SKM-1 treated with dmso at 0.1 percent for 144 hours (cell line): ENCODE results near the gene FER1L5.

Source experiments
- DNase-seq: peaks from one replicate; lab custom pipeline; 2025; ENCODE audit not compliant: unreplicated experiment; lab: John Stamatoyannopoulos, UW

The FER1L5 gene

DNA sequence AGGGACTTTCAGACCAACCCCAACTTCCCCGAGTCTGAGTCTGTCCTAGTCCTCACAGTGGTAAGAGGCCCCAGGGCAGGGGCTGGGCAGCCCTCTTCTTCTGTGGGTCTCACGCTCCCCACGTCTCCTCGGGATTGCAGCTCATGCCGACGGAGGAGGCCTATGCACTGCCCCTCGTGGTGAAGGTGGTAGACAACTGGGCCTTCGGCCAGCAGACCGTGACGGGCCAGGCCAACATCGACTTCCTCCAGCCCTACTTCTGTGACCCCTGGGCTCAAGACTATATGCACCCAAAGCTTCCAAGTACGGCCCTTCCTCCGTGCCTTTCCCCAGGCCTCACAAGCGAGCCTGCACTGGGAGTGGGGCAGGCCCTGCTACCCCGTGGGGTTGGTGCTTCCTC is 53.0 kb downstream of the FER1L5 start:
- no peak for DNase-seq

DNA sequence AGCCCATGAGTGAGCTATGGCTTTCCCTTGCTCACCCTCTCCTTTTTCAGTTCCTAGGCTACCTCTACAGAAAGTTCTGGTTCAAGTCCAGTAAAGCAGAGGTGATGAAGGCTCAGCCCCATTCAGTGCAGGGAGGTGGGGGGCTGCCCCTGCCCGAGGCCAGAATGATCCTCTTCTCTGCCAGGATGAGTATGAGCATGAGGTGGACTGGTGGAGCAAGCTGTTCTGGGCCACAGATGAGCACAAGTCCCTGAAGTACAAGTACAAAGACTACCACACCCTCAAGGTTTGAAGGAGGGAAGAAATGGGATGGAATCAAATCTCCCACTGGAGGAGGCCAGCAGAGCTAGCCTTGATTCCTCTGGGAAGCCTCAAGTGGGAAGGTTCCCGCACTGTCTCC is 54.9 kb downstream of the FER1L5 start:
- no peak for DNase-seq

- no peak for DNase-seq
These were observed 55.8 kb downstream of the FER1L5 start for GRCh38 chr2:96698221-96698861.

DNA sequence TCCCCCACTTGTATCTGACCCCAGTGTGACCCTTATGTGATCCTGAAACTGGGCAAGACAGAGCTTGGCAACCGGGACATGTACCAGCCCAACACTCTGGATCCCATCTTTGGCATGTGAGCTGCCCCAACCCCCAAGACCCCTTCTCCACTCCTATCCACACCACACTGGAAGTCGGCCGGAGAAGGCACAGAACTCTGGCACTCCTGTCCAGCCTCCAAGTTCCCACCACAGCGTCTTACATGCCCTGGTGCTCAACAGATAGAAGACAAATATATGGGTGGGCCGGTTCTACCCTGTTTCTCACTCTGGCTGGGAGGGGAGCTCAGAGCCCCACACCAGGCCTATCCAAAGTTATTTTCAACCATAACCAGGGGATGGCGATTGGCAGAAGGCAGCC is 56.5 kb downstream of the FER1L5 start:
- DNase-seq = no peak

DNA sequence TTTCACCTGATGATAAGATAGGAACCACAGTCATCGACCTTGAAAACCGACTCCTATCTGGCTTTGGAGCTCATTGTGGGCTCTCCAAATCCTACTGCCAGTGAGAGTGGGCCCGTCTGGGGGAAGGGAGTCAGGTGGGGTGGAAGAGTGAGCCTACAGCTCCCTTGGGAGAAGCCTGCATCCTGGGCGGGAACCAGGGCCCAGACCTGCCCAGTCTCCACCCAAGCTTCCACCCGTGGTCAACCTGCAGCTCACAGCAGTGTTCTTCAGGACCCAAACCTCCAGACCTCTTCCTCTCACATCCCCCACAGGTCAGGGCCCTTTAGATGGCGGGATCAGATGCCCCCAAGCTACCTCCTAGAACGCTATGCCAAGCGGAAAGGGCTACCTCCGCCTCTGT is 57.1 kb downstream of the FER1L5 start:
- no peak for DNase-seq

DNA sequence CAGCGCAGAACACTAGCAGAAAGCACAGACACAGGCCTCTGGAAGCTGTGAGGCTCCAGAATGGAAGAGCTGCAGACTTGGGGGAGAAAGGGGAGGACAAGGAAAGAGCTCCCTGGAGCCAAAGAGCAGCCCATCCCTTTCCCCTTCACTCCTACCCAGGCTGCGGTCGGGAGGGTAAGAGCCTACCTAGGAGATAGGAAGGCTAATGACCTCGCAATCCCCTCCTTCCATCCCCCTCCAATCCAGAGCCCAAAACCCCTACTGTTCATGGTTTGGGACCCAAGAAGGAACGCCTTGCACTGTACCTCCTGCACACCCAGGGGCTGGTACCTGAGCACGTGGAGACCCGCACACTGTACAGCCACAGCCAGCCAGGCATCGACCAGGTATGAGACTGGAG is 57.5 kb downstream of the FER1L5 start:
- DNase-seq = no peak

- no peak for DNase-seq
These were observed 59.1 kb downstream of the FER1L5 start for GRCh38 chr2:96701636-96702035.

DNA sequence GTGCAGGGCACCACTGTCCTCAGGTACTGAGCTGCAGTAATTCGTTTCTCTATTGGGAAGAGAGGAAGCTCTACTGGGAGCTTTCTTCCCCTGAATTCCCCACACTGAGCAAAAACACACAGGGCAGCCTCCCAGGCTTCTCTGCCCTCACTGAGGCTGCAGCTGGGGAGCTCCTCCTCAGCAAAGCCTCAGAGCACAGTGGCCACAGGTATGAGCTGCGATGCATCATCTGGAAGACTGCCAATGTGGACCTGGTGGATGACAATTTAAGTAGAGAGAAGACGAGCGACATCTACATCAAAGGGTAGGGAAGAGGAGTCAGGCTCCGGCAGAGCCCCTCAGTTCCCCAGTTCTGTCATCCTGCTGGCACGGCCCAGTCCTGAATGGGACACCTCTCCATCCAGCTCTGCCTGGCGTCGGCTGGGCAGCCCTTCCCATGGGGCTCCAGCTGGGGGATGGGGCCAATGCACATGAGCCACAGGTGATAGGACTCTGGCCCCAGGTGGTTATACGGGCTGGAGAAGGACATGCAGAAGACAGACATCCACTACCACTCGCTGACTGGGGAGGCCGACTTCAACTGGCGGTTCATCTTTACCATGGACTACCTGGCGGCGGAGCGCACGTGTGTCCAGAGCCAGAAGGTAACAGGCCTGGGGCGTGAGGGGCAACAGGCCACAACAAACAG is 59.7 kb downstream of the FER1L5 start:
- DNase-seq = no peak

DNA sequence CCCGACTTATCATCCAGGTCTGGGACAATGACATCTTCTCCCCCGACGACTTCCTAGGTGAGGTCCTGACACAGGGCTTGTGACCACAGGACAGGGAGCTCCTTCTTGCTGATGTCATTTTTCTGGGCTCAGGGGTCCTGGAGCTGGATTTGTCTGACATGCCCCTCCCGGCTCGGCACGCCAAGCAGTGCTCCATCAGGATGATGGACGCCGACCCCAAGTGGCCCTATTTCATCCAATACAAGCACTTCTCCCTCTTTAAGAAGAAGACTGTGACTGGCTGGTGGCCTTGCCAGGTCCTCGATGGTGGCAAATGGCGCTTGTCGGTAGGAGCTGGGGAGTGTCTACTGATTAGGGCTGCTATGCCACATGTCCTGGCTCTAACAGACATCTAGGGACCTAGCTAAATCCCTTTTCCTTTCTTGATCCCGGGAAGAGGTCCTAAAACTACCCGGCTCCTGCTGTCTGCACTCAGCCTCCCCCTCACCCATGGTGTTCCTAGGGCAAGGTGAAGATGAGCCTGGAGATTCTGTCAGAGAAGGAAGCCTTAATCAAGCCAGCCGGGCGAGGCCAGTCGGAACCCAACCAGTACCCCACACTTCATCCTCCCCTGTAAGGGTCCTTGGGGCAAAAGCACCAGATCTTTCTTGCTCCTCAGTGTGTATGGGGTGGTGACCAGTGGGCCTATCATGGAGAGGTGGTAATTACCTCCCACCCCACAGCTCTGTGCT is 60.6 kb downstream of the FER1L5 start:
- no peak for DNase-seq

DNA sequence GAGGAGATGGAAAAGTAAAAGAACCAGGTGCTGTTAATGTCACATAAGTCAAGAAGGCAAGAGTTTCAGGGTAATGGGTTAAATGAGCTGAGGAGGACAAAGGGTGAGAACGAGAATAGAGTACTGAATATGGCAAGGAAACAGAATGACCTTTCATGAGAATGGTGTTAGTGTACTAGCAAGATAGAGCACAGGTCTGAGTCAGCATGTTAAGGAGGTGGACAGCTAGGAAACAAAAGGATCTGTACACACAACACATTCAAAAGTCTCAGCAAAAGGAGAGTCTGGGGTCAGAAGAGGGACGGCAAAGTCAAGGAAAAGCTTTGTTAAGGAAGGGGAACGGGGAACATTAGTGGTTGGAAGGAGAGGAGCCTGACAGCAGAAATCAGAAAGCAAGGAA is 68.4 kb downstream of the FER1L5 start:
- DNase-seq = no peak

- DNase-seq = no peak
These were observed 73.1 kb downstream of the FER1L5 start for GRCh38 chr2:96715658-96716057.

GRCh38 chr2:96716388-96716787 is 73.8 kb downstream of the FER1L5 start:
- DNase-seq = no peak

DNA sequence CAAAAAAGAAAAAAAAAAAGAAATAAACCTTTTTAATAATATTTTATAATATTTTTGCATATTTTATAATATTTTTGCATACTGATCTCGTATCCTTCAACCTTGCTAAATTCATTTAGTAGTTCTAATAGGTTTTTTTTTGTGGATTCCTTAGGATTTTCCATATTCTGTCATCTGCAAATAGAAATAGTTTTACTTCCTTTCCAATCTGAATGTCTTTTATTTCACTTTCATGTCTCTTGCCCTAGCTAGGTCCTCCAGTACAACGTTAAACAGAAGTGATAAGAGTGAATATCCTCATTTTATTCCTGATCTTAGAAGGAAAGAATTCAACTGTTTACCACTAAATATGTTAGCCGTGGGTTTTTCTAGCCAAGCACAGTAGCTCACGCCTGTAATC is 83.6 kb downstream of the FER1L5 start:
- no peak for DNase-seq

- DNase-seq = peak; percentile 7
These were observed 84.9 kb downstream of the FER1L5 start for GRCh38 chr2:96727431-96727830.

DNA sequence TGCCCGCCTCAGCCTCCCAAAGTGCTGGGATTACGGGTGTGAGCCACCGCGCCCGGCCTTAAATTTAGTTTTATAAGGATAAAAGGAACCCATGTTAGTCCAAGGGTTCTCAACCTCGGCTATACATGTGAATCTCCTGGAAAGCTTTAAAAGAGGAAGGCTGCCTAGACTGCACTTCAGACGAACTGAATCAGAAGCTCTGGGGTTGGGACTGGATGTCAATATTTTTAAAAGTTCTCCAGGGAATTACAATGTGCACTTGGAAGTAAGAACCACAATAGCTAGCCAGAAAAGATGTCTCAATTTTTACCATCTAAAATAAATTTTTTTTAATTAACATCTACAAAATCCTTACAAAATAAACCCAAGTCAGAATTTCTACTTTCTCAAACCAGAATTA is 87.2 kb downstream of the FER1L5 start:
- no peak for DNase-seq

DNA sequence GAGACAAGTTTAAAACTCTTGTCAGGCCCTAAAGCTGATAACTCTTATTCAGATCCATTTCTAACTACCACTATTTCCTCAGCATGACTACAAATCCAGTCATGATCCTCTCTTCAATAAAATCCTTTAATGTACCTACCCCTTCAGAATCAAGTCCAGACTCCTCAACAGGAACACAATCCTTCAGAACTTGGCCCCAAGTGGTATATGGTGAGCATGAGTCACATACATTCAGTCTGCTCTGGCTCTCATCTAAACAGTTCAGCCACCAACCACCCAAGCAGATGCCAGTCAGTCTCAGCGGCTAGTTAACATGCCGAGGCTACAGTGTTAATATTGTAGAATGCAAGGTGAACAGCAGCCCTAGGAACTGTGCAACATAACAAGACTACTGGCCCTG is 87.6 kb downstream of the FER1L5 start:
- DNase-seq = no peak

DNA sequence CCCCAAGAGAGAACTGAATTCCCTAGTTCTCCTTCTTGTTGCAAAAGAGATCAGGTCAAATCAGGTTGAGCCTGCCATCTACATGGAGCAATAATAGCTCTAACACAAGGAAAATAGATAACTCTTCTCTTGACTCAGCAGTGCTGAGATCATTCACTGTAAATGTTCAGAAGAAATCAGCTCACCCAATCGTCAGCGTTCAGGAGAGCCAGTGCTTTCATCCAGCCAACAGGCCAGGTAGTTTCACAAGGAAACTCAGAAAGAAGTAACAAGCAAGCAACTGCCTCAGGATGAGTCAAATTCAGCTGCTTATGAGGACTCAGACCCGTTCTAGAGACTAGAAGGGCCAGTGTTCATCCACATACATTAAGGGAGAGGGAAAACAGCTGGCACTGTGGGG is 91.4 kb downstream of the FER1L5 start:
- DNase-seq = no peak

DNA sequence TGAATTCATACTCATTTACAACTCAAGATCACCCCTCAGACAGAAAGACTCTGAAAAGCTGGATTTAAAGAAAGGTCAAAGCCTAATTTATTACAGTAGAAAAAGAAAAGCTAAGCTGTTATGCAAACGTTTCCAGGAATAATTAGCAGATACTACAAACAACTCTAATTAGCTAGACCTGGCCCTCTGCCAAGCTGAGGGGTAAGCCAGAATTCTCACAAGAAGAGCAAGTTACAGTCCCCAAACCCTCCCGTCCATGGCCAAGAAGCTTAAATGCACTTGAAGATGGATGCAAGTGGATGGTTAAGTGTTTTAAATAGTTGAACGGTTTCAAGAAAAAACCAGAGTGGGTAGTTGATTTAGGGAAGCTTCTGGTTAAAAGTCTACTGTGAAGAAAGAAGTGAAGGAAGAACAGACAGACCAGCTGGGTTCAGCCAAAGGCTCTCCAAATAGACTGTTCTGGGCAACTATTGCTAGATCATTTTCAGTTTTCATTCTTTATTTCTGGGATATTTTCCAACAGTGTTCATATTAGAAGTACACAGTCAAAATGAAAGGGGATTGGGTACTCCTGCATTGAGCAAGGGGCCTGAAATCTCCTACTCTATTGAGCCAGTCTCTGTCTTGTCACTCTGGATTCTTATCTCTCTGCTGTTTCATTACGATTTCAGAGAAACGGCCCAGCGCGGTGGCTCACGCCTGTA is 92.5 kb downstream of the FER1L5 start:
- no peak for DNase-seq

DNA sequence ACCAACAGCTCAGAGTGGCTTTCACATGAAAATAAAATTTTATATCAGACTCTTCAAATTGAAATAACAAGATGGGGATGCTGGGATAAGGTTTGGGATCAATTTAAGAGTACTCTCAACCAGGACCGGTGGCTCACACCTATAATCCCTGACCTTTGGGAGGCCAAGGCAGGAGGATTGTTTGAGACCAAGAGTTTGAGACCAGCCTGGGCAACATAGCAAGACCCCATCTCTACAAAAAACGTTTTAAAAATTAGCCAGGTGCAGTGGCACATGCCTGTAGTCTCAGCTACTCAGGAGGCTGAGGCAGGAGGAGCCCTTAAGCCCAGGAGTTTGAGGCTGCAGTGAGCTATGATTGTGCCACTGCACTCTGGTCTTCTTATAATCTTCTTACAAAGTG is 94.7 kb downstream of the FER1L5 start:
- no peak for DNase-seq

DNA sequence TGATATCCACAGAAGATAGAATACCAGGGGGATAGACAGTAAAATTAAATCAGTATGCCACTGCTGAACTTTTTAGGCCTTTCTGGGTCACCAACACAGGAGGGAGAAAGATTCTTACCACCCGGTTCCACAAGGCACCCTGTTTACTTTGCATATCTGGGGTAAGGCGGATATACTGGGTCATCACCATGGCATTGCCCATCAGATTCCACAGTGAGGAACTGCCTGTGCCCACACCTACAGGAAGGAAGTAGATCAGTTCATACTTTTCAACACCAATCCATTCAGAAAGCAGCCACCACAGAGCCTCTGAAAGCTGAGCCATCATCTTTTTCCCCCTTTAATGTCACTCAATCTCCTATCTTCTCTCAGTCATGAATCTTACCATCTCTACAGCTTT is 95.3 kb downstream of the FER1L5 start:
- no peak for DNase-seq

DNA sequence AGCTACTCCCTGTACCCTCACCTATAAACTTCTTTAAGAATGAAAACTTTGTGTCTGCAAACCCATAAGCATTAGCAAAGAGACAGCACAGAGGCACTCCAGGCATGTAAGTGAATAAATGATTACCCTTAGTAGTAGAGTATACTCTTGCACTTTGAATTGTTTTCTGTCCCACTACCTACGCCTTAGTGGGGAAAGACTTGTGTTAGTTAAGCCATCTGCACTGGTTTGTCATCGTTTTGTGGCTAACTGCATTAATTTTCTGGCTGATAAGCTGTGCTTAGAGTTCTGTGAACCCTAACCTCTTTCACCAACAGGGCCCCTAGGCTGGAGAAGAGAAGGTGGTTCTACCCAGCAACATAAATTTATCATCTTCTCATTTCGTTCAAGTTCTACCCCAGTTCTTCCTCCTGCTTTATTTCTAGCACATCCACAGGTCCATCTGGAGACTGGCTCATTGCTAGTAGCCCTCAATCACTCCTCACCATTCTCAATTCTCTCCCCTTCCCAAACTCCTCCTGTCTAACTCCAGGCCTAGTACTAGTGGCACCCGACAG is 96.6 kb downstream of the FER1L5 start:
- DNase-seq = no peak
